HEK293 (cell line): Measurements from ENCODE around the gene NFIB.

Experiments used
- CTCF ChIA-PET: fragments of 350-600 bp; formaldehyde crosslinking; extraction: SDS; loops from one replicate; lab custom pipeline; 2021; ENCODE audit warnings: antibody characterized with exemption; lab: Yijun Ruan, JAX
- POLR2A ChIA-PET: fragments of 300-600 bp; formaldehyde crosslinking; extraction: SDS; loops from one replicate; lab custom pipeline; 2020; ENCODE audit warnings: antibody characterized with exemption, inconsistent platforms; lab: Yijun Ruan, JAX
- H3K27ac ChIP-seq: fragments of 200-500 bp; sonication (Bioruptor generic); 2 replicates; pipeline ENCODE4 v1.5.1; 2014; ENCODE audit warnings: low read depth, low read length, control low read depth, inconsistent platforms; ENCODE audit errors: extremely low read depth
- H3K36me3 ChIP-seq, 2 experiments: fragments of 200-500 bp in 1 of 2; sonication (Bioruptor generic) in 1 of 2; 1 replicate in 1 of 2; 2 replicates in 1 of 2; pipeline ENCODE4 v1.5.1; 2014 to 2017; ENCODE audit warnings: inconsistent platforms in 2 of 2, low read length in 2 of 2; ENCODE audit not compliant: control insufficient read depth in 2 of 2, insufficient read depth in 1 of 2
- H3K4me1 ChIP-seq: fragments of 200-500 bp; sonication (Bioruptor generic); 2 replicates; pipeline ENCODE4 v1.5.1; 2014; ENCODE audit warnings: mild to moderate bottlenecking, low read length, inconsistent platforms; ENCODE audit not compliant: control insufficient read depth, insufficient read depth
- H3K4me3 ChIP-seq: 2 replicates; pipeline ENCODE4 v1.5.1; 2011; ENCODE audit warnings: low read depth, mild to moderate bottlenecking, control low read depth, low read length, moderate library complexity
- H3K9me3 ChIP-seq: fragments of 200-500 bp; sonication (Bioruptor generic); 2 replicates; pipeline ENCODE4 v1.5.1; 2014; ENCODE audit warnings: low read depth, low read length, inconsistent platforms; ENCODE audit not compliant: control insufficient read depth, insufficient read depth
- GLIS2 ChIP-seq: fragments of 450-650 bp; formaldehyde crosslinking; IDR thresholded peaks from 2 replicates; pipeline ENCODE4 v1.5.1; 2016; ENCODE audit warnings: missing biosample characterization, missing genetic modification characterization
- HOXD13 ChIP-seq: sonication (generic); formaldehyde crosslinking; IDR thresholded peaks from 2 replicates; pipeline ENCODE4 v1.8.0; 2022; ENCODE audit warnings: missing genetic modification reagents, borderline replicate concordance
- KLF10 ChIP-seq: fragments of 450-650 bp; IDR thresholded peaks from 2 replicates; pipeline ENCODE4 v1.5.1; 2018; ENCODE audit warnings: missing biosample characterization, mild to moderate bottlenecking, missing genetic modification characterization
- MZF1 ChIP-seq: fragments of 450-650 bp; formaldehyde crosslinking; IDR thresholded peaks from 2 replicates; pipeline ENCODE4 v1.5.1; 2017; ENCODE audit warnings: missing biosample characterization, missing genetic modification characterization, borderline replicate concordance
- TCF7L2 ChIP-seq: IDR thresholded peaks from 2 replicates; pipeline ENCODE4 v1.6.1; 2011; ENCODE audit warnings: low read depth, mild to moderate bottlenecking, inconsistent platforms, low read length, moderate library complexity, borderline replicate concordance
- YY1 ChIP-seq: fragments of 450-650 bp; formaldehyde crosslinking; IDR thresholded peaks from 2 replicates; pipeline ENCODE4 v1.5.1; 2018; ENCODE audit warnings: missing biosample characterization, missing genetic modification characterization
- ZBTB1 ChIP-seq: fragments of 450-650 bp; formaldehyde crosslinking; IDR thresholded peaks from 2 replicates; pipeline ENCODE4 v1.5.1; 2016; ENCODE audit warnings: missing biosample characterization, missing genetic modification characterization
- ZBTB20 ChIP-seq: fragments of 450-650 bp; formaldehyde crosslinking; IDR thresholded peaks from 2 replicates; pipeline ENCODE4 v1.5.1; 2016; ENCODE audit warnings: missing biosample characterization, missing genetic modification characterization
- ZNF133 ChIP-seq: fragments of 450-650 bp; formaldehyde crosslinking; IDR thresholded peaks from 2 replicates; pipeline ENCODE4 v1.5.1; 2016; ENCODE audit warnings: missing biosample characterization, missing genetic modification characterization
- ZNF211 ChIP-seq: fragments of 450-650 bp; formaldehyde crosslinking; IDR thresholded peaks from 2 replicates; pipeline ENCODE4 v1.5.1; 2016; ENCODE audit warnings: low read depth, missing biosample characterization, missing genetic modification characterization
- ZNF223 ChIP-seq: fragments of 450-650 bp; formaldehyde crosslinking; IDR thresholded peaks from 2 replicates; pipeline ENCODE4 v1.5.1; 2016; ENCODE audit warnings: missing biosample characterization, missing genetic modification characterization
- ZNF529 ChIP-seq: fragments of 450-650 bp; formaldehyde crosslinking; IDR thresholded peaks from 2 replicates; pipeline ENCODE4 v1.5.1; 2017; ENCODE audit warnings: missing genetic modification characterization, missing biosample characterization; ENCODE audit not compliant: insufficient replicate concordance
- ZNF544 ChIP-seq: fragments of 450-650 bp; formaldehyde crosslinking; IDR thresholded peaks from 2 replicates; pipeline ENCODE4 v1.5.0; 2017; ENCODE audit warnings: missing biosample characterization, missing genetic modification characterization
- ZNF549 ChIP-seq: fragments of 450-650 bp; IDR thresholded peaks from 2 replicates; pipeline ENCODE4 v1.5.1; 2018; ENCODE audit warnings: missing biosample characterization, missing genetic modification characterization, mild to moderate bottlenecking, inconsistent platforms, moderate library complexity
- ZNF624 ChIP-seq: fragments of 450-650 bp; formaldehyde crosslinking; IDR thresholded peaks from 2 replicates; pipeline ENCODE4 v1.5.1; 2017; ENCODE audit warnings: missing biosample characterization, missing genetic modification characterization
- ZNF629 ChIP-seq: fragments of 450-650 bp; formaldehyde crosslinking; IDR thresholded peaks from 2 replicates; pipeline ENCODE4 v1.5.1; 2017; ENCODE audit warnings: missing biosample characterization, missing genetic modification characterization
- ZNF660 ChIP-seq: fragments of 450-650 bp; IDR thresholded peaks from 2 replicates; pipeline ENCODE4 v1.5.1; 2018; ENCODE audit warnings: missing biosample characterization, mild to moderate bottlenecking, missing genetic modification characterization
- TF ChIP-seq, protein P1 (sequence below): fragments of 450-650 bp; formaldehyde crosslinking; IDR thresholded peaks from 2 replicates; pipeline ENCODE4 v1.5.1; 2016; ENCODE audit warnings: missing biosample characterization, missing genetic modification characterization
- TF ChIP-seq, protein P2 (sequence below): fragments of 450-650 bp; IDR thresholded peaks from 2 replicates; pipeline ENCODE4 v1.5.1; 2018; ENCODE audit warnings: missing biosample characterization, mild to moderate bottlenecking, missing genetic modification characterization
- TF ChIP-seq, protein P3 (sequence below): fragments of 450-650 bp; formaldehyde crosslinking; IDR thresholded peaks from 2 replicates; pipeline ENCODE4 v1.5.1; 2016; ENCODE audit warnings: missing biosample characterization, missing genetic modification characterization, low read depth
- TF ChIP-seq, protein P4 (sequence below): fragments of 450-650 bp; formaldehyde crosslinking; IDR thresholded peaks from 2 replicates; pipeline ENCODE4 v1.5.1; 2017; ENCODE audit warnings: missing biosample characterization, missing genetic modification characterization
- TF ChIP-seq, protein P5 (sequence below): fragments of 450-650 bp; formaldehyde crosslinking; conservative IDR thresholded peaks from 2 replicates; pipeline ENCODE4 v1.5.1; 2016; ENCODE audit warnings: low read depth, missing biosample characterization, missing genetic modification characterization

NFIB gene

DNA sequence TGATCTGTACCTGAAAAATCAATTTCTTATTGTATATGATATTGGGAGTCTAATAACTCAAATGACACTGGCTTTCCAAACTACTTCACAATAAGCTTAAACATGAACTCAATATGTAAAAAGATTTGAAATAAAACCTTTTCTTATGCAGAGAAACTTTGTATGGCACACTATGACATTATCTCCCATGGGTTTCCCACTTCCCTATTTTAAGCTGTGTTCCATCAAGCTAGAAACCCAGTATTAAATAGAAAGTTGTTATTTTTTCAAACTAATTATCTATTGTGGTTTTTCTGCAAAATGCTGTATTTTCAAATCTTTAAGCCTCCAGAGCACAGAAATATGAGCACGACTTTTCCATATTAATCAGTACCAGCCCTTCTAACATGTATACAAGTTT lies 174.7 kb downstream of the NFIB start (continued):
- TF ChIP-seq, protein P1, sequence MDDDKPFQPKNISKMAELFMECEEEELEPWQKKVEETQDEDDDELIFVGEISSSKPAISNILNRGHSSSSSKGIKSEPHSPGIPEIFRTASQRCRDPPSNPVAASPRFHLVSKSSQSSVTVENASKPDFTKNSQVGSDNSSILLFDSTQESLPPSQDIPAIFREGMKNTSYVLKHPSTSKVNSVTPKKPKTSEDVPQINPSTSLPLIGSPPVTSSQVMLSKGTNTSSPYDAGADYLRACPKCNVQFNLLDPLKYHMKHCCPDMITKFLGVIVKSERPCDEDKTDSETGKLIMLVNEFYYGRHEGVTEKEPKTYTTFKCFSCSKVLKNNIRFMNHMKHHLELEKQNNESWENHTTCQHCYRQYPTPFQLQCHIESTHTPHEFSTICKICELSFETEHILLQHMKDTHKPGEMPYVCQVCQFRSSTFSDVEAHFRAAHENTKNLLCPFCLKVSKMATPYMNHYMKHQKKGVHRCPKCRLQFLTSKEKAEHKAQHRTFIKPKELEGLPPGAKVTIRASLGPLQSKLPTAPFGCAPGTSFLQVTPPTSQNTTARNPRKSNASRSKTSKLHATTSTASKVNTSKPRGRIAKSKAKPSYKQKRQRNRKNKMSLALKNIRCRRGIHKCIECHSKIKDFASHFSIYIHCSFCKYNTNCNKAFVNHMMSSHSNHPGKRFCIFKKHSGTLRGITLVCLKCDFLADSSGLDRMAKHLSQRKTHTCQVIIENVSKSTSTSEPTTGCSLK (tag by site-specific recombination), result no peak
- no peak for TF ChIP-seq ZNF660 (tag by site-specific recombination)
- TF ChIP-seq ZNF211 (tag by site-specific recombination), result no peak
- no peak for TF ChIP-seq ZBTB20
- TF ChIP-seq ZNF624, result no peak
- no peak for TF ChIP-seq ZNF223 (tag by site-specific recombination)
- TF ChIP-seq ZNF133, result no peak
- no peak for TF ChIP-seq ZNF529

DNA sequence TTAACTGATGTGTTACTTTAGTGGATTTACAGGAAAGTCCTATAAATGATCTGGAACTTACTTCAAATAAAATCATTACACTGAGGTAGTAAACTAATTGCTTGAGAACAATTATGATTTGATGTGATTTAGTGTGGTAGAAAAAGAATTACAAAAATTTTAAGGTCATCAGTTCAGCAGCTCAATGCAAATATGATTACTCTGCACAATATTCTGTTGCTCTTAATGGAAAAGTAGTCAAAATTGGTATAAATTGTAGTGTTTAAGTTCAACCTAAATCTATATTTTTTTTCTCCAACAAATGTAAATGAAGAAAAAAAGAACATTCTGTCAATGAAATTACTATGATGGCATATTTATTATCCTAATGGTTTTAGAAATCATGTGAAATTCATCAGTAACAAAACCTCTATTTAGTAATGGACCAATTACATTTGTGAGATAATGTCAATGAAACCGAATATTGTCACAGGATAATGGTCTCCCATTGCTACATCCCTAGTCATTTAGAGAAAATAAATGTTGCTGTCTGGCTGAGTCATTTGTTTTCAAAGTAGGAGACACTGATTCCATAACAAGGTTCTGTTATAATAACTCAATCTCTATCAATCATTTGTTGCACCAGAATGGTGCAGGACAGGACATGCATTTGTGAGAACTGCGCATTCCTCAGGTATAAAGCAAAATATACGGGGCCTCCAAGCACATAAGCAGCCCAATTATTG lies 177.1 kb downstream of the NFIB start:
- ChIA-PET CTCF (no interaction called here), POLR2A (no interaction called here)
- no peaks in the 10 kb centered on the region for H3K9me3 ChIP-seq
- H3K27ac ChIP-seq, result no peak overlapping the region
- no peaks in the 10 kb centered on the region for H3K36me3 ChIP-seq
- no peak overlapping the region for H3K4me3 ChIP-seq
- peaks cover 8% of the 10 kb centered on the region; the same call in 1 of the 2 replicates for H3K4me1 ChIP-seq
- TF ChIP-seq ZNF629 (tag by site-specific recombination) (peak; percentile 49; the same call in 1 of the 2 replicates), ZNF544 (tag by site-specific recombination) (no peak), HOXD13 (CRISPR knock-in tag) (no peak), YY1 (tag by site-specific recombination) (no peak), ZBTB1 (no peak; the same call in 1 of the 2 replicates), KLF10 (tag by site-specific recombination) (0 out of 2 replicates have a peak, but pooled peaks have one; percentile 32), ZNF549 (tag by site-specific recombination) (no peak), MZF1 (tag by site-specific recombination) (no peak), TCF7L2 (0 out of 2 replicates have a peak, but pooled peaks have one; percentile 21), GLIS2 (tag by site-specific recombination) (no peak)
- TF ChIP-seq, protein P2, sequence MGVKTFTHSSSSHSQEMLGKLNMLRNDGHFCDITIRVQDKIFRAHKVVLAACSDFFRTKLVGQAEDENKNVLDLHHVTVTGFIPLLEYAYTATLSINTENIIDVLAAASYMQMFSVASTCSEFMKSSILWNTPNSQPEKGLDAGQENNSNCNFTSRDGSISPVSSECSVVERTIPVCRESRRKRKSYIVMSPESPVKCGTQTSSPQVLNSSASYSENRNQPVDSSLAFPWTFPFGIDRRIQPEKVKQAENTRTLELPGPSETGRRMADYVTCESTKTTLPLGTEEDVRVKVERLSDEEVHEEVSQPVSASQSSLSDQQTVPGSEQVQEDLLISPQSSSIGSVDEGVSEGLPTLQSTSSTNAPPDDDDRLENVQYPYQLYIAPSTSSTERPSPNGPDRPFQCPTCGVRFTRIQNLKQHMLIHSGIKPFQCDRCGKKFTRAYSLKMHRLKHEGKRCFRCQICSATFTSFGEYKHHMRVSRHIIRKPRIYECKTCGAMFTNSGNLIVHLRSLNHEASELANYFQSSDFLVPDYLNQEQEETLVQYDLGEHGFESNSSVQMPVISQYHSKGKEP (tag by site-specific recombination), result peak; percentile 98
- TF ChIP-seq, protein P3, sequence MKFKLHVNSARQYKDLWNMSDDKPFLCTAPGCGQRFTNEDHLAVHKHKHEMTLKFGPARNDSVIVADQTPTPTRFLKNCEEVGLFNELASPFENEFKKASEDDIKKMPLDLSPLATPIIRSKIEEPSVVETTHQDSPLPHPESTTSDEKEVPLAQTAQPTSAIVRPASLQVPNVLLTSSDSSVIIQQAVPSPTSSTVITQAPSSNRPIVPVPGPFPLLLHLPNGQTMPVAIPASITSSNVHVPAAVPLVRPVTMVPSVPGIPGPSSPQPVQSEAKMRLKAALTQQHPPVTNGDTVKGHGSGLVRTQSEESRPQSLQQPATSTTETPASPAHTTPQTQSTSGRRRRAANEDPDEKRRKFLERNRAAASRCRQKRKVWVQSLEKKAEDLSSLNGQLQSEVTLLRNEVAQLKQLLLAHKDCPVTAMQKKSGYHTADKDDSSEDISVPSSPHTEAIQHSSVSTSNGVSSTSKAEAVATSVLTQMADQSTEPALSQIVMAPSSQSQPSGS (tag by site-specific recombination), result no peak
- TF ChIP-seq, protein P4, sequence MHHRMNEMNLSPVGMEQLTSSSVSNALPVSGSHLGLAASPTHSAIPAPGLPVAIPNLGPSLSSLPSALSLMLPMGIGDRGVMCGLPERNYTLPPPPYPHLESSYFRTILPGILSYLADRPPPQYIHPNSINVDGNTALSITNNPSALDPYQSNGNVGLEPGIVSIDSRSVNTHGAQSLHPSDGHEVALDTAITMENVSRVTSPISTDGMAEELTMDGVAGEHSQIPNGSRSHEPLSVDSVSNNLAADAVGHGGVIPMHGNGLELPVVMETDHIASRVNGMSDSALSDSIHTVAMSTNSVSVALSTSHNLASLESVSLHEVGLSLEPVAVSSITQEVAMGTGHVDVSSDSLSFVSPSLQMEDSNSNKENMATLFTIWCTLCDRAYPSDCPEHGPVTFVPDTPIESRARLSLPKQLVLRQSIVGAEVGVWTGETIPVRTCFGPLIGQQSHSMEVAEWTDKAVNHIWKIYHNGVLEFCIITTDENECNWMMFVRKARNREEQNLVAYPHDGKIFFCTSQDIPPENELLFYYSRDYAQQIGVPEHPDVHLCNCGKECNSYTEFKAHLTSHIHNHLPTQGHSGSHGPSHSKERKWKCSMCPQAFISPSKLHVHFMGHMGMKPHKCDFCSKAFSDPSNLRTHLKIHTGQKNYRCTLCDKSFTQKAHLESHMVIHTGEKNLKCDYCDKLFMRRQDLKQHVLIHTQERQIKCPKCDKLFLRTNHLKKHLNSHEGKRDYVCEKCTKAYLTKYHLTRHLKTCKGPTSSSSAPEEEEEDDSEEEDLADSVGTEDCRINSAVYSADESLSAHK, result peak; percentile 45; the same call in 1 of the 2 replicates
- TF ChIP-seq, protein P5, sequence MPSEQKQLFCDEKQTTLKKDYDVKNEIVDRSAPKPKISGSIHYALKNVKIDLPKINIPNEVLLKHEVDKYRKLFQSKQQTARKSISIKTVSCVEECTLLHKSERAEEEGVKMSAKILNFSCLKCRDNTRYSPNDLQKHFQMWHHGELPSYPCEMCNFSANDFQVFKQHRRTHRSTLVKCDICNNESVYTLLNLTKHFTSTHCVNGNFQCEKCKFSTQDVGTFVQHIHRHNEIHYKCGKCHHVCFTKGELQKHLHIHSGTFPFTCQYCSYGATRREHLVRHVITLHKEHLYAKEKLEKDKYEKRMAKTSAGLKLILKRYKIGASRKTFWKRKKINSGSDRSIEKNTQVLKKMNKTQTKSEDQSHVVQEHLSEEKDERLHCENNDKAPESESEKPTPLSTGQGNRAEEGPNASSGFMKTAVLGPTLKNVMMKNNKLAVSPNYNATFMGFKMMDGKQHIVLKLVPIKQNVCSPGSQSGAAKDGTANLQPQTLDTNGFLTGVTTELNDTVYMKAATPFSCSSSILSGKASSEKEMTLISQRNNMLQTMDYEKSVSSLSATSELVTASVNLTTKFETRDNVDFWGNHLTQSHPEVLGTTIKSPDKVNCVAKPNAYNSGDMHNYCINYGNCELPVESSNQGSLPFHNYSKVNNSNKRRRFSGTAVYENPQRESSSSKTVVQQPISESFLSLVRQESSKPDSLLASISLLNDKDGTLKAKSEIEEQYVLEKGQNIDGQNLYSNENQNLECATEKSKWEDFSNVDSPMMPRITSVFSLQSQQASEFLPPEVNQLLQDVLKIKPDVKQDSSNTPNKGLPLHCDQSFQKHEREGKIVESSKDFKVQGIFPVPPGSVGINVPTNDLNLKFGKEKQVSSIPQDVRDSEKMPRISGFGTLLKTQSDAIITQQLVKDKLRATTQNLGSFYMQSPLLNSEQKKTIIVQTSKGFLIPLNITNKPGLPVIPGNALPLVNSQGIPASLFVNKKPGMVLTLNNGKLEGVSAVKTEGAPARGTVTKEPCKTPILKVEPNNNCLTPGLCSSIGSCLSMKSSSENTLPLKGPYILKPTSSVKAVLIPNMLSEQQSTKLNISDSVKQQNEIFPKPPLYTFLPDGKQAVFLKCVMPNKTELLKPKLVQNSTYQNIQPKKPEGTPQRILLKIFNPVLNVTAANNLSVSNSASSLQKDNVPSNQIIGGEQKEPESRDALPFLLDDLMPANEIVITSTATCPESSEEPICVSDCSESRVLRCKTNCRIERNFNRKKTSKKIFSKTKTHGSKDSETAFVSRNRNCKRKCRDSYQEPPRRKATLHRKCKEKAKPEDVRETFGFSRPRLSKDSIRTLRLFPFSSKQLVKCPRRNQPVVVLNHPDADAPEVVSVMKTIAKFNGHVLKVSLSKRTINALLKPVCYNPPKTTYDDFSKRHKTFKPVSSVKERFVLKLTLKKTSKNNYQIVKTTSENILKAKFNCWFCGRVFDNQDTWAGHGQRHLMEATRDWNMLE (tag by site-specific recombination), result no peak
